MM.1S (cell line): ENCODE measurements around the gene RHPN2.
"Not testable (repeated sequence)": the region's sequence is repeated elsewhere in the genome, so short reads cannot be mapped to it uniquely, and the experiment has no call there.

Experiments used
- DNase-seq: peaks from one replicate; pipeline ENCODE4 v3.0.0-alpha.2; 2015
- H2AFZ ChIP-seq: fragments of 300-600 bp; sonication (generic); 2 replicates; pipeline ENCODE4 v1.6.0; 2016; ENCODE audit warnings: antibody characterized with exemption, low read length
- H3F3A ChIP-seq: fragments of 300-600 bp; sonication (generic); 2 replicates; pipeline ENCODE4 v1.6.1; 2016; ENCODE audit warnings: mild to moderate bottlenecking, antibody characterized with exemption, low read length, moderate library complexity, mixed read lengths; ENCODE audit not compliant: insufficient read depth
- H3K27ac ChIP-seq: fragments of 300-600 bp; sonication (generic); 2 replicates; pipeline ENCODE4 v1.5.1; 2016; ENCODE audit warnings: mild to moderate bottlenecking, low read length
- H3K27me3 ChIP-seq: fragments of 300-600 bp; sonication (generic); replicated peaks from 2 replicates; pipeline ENCODE4 v1.6.0; 2016; ENCODE audit warnings: low read length; ENCODE audit not compliant: insufficient read depth
- H3K36me3 ChIP-seq: fragments of 300-600 bp; sonication (generic); replicated peaks from 2 replicates; pipeline ENCODE4 v1.6.1; 2016; ENCODE audit warnings: mild to moderate bottlenecking, low read length, mixed read lengths; ENCODE audit not compliant: insufficient read depth
- H3K4me1 ChIP-seq: fragments of 300-600 bp; sonication (generic); 2 replicates; pipeline ENCODE4 v1.6.1; 2016; ENCODE audit warnings: low read length, mixed read lengths
- H3K4me2 ChIP-seq: fragments of 300-600 bp; sonication (generic); 2 replicates; pipeline ENCODE4 v1.6.0; 2016; ENCODE audit warnings: low read depth, low read length
- H3K4me3 ChIP-seq: fragments of 300-600 bp; sonication (generic); 2 replicates; pipeline ENCODE4 v1.5.1; 2016; ENCODE audit warnings: low read length, mixed read lengths
- H3K79me2 ChIP-seq: fragments of 300-600 bp; sonication (generic); 2 replicates; pipeline ENCODE4 v1.6.1; 2016; ENCODE audit warnings: mixed run types, low read length, mixed read lengths
- H3K9ac ChIP-seq: fragments of 300-600 bp; sonication (generic); 2 replicates; pipeline ENCODE4 v1.6.1; 2016; ENCODE audit warnings: low read length, mixed read lengths
- H3K9me2 ChIP-seq: fragments of 300-600 bp; sonication (generic); replicated peaks from 2 replicates; pipeline ENCODE4 v1.6.1; 2016; ENCODE audit warnings: mild to moderate bottlenecking, low read length, mixed read lengths; ENCODE audit not compliant: insufficient read depth
- H3K9me3 ChIP-seq: fragments of 300-600 bp; sonication (generic); replicated peaks from 2 replicates; pipeline ENCODE4 v1.6.1; 2016; ENCODE audit warnings: mild to moderate bottlenecking, low read length, mixed read lengths; ENCODE audit not compliant: insufficient read depth
- H4K20me1 ChIP-seq: fragments of 300-600 bp; sonication (generic); 2 replicates; pipeline ENCODE4 v1.6.1; 2016; ENCODE audit warnings: mild to moderate bottlenecking, low read length, moderate library complexity, mixed read lengths; ENCODE audit not compliant: insufficient read depth
- EZH2 ChIP-seq: fragments of 300-600 bp; sonication (generic); optimal IDR thresholded peaks from 2 replicates; pipeline ENCODE3; 2017; ENCODE audit warnings: low read depth, mild to moderate bottlenecking, antibody characterized with exemption, low read length, mixed read lengths
- EZH2phosphoT487 ChIP-seq: fragments of 300-600 bp; sonication (generic); IDR thresholded peaks from 2 replicates; pipeline ENCODE4 v1.6.1; 2018; ENCODE audit warnings: antibody characterized with exemption, low read length
- TF ChIP-seq, protein P1 (sequence below): fragments of 300-600 bp; sonication (generic); IDR thresholded peaks from 2 replicates; pipeline ENCODE4 v1.5.1; 2016; ENCODE audit warnings: antibody characterized with exemption, low read length, mixed read lengths

The RHPN2 gene

DNA sequence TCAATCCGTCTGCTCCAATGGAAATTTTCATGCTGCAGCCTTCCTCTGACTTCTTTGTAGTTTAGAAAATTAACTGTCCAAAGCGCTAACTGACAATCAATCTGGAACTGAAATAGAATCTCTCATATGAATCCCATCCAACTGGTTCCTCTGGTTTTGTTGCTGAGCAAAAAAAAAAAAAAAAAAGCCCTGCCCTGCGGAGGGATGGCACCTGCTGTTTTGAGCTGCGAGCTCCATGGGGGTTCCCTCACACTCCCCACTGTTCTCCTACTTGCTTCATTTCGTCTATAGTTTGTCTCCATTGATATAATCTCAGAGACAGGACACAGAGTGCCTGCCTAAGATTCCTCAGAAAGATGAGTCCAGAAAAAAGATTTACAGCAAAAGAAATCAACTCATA is 59.2 kb downstream of the RHPN2 start:
- Histone ChIP-seq H3K4me3 (no peak overlapping the region), H3K27me3 (no peaks in the 10 kb centered on the region), H3K9me2 (no peaks in the 10 kb centered on the region), H3K9ac (no peak overlapping the region), H3F3A (no peaks in the 10 kb centered on the region), H3K4me2 (no peak overlapping the region), H3K9me3 (no peaks in the 10 kb centered on the region), H3K36me3 (no peaks in the 10 kb centered on the region), H4K20me1 (no peaks in the 10 kb centered on the region), H3K79me2 (no peaks in the 10 kb centered on the region), H2AFZ (no peak overlapping the region), H3K4me1 (no peaks in the 10 kb centered on the region), H3K27ac (no peak overlapping the region)
- DNase-seq = no peak
- TF ChIP-seq, protein P1, sequence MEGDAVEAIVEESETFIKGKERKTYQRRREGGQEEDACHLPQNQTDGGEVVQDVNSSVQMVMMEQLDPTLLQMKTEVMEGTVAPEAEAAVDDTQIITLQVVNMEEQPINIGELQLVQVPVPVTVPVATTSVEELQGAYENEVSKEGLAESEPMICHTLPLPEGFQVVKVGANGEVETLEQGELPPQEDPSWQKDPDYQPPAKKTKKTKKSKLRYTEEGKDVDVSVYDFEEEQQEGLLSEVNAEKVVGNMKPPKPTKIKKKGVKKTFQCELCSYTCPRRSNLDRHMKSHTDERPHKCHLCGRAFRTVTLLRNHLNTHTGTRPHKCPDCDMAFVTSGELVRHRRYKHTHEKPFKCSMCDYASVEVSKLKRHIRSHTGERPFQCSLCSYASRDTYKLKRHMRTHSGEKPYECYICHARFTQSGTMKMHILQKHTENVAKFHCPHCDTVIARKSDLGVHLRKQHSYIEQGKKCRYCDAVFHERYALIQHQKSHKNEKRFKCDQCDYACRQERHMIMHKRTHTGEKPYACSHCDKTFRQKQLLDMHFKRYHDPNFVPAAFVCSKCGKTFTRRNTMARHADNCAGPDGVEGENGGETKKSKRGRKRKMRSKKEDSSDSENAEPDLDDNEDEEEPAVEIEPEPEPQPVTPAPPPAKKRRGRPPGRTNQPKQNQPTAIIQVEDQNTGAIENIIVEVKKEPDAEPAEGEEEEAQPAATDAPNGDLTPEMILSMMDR = no peak
- TF ChIP-seq EZH2 = no peak

- not testable (repeated sequence) for H4K20me1 ChIP-seq, H3K27me3 ChIP-seq, H3K9me2 ChIP-seq, H3K9me3 ChIP-seq, H3K79me2 ChIP-seq, H2AFZ ChIP-seq, H3K4me1 ChIP-seq, DNase-seq, H3K4me3 ChIP-seq, H3K9ac ChIP-seq, H3K4me2 ChIP-seq, H3F3A ChIP-seq, H3K36me3 ChIP-seq, H3K27ac ChIP-seq
Measured at GRCh38 chr19:33003424-33004024, 61.2 kb downstream of the RHPN2 start.

DNA sequence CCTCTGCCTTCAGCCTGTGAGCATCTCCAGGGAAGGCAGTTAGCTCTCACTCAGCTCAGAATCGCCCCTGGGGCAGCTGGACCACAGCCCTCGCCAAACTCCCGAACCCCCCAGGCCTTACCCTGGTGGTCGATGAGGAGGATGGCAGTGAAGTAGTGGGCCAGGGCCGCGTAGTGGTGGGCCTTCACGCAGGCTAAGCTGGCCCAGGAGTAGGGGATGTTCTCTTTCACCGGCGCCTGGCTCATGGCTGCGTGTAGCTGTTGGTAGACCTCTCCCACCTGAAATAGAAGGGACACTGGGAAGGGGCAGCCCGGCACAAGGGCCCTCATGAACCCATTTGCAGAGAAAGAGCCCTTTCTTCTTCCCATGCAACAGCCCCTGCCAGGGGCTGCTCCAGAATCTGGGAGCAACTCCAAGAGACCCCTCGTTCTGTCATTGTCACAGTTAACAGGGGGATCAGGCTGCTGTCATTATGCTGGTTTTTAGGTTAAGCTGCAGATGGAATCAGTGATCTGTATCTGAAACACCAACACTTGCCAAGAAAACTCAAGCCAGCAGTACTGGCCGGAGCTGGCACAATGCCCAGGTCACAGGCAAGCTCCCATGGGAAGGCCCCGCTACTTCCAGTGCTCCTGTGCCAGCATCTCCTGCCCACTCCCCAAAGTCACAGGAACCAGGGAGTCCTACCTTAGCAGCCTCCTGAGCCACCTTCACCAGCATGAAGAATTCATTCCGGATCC is 62.4 kb downstream of the RHPN2 start:
- not testable (repeated sequence) for H3K79me2 ChIP-seq, H3K9me2 ChIP-seq, H4K20me1 ChIP-seq, H3K4me3 ChIP-seq, H3K4me1 ChIP-seq, H3K27me3 ChIP-seq, H3K4me2 ChIP-seq, H3K9me3 ChIP-seq, H3K27ac ChIP-seq, H3K36me3 ChIP-seq, DNase-seq, H2AFZ ChIP-seq, H3K9ac ChIP-seq, H3F3A ChIP-seq

DNA sequence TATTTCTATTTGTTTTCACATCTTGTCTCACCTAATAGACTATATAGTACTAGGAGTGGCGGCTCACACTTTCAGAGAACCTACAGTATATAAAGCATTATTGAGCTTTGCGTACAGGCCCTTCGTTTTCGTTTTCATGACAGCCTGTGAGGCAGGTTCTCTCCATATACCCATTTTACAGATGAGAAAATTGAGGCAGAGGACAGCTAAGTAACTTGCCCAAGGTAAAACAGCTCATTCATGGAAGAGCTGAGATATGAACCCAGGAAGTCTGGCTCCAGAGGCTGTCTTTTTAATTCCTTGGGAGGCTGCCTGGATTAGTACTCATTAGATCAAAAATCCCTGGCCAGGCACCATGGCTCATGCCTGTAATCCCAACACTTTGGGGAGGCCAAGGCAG is 63.8 kb downstream of the RHPN2 start:
- Histone ChIP-seq H3K79me2 (no peaks in the 10 kb centered on the region), H4K20me1 (no peaks in the 10 kb centered on the region), H2AFZ (no peak overlapping the region), H3K4me3 (no peak overlapping the region), H3K9ac (no peak overlapping the region), H3K27me3 (no peaks in the 10 kb centered on the region), H3K9me3 (no peaks in the 10 kb centered on the region), H3K27ac (no peak overlapping the region), H3K9me2 (no peaks in the 10 kb centered on the region), H3K4me1 (no peaks in the 10 kb centered on the region), H3K36me3 (no peaks in the 10 kb centered on the region), H3K4me2 (no peak overlapping the region), H3F3A (no peaks in the 10 kb centered on the region)
- TF ChIP-seq, protein P1 = no peak
- TF ChIP-seq EZH2 = no peak
- TF ChIP-seq EZH2phosphoT487 = no peak
- DNase-seq = no peak
